ENCODE data around the gene SMC1A.
"Not testable (repeated sequence)": the region's sequence is repeated elsewhere in the genome, so short reads cannot be mapped to it uniquely, and the experiment has no call there.

The SMC1A gene

DNA sequence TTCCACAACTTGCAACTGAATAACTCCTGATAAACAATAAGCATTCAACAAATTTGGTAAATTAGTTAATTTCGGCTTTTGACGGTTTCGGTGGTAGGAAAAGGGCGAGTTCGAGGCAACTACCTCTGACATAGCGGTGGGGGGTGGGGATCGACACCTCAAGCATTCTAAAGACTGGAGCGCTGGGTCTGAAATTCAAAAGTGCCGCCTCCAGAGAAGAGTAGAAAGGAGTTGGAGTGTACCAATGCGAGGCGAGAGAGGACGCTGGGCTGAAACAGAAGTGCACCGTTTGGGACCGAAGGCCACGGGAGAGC is 725 bp downstream of the SMC1A start:
- no peak for DNase-seq (ENCODE audit: low read depth)

DNA sequence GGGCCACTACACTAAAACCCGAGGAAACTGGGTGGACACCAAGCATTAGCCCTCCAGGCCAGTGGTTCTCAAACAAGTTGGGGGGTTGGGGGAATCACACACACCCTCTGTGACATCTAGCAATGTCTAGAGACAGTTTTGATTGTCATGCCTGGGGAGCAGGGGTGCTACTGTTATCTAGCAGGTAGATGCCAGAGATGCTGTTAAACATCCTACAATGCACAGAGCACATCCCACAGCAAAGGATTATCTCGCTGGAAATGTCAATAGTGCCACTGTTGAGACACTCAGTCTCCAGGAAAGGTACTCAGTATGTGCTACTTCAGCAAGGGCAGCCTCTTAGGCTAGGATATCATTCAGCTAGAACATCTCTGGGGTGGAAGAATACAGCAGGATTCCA is 1.3 kb downstream of the SMC1A start:
- DNase-seq (ENCODE audit: low read depth): no peak

DNA sequence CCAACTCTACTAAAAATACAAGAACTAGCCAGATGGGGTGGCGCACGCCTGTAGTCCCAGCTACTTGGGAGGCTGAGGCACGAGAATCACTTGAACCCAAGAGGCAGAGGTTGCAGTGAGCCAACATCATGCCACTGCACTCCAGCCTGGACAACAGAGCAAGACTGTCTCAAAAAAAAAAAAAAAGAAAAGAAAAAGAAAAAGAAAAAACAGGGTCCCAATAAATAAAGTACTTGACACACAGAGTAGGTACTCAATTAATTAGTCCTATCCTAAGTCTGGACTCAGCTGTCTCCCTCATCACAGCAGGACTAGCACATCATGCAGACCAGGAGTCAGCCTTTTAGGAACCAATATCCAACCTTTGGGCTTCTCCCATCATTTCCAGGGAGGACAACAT is 2.1 kb downstream of the SMC1A start:
- not testable (repeated sequence) for DNase-seq (ENCODE audit: low read depth)

DNA sequence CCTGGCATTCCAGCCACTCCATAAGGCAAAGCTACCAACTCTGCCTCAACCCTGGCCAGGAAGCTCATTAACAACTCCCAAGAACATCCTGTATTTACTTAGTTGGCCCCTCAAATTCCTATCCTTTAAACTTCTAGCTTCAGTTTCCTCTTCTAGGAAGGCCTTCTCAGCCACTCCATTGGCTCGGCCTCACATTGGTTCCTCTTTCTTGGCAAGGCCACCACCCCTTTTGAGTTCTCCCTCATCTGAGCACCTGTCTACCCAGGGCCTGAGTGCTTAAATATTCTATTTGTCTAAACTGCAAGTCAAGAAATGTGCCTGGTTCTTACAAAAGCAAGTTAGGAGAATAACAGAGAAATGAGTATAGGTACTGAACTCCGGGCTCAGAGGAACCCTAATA is 10.0 kb downstream of the SMC1A start:
- no peak for DNase-seq (ENCODE audit: low read depth)

DNA sequence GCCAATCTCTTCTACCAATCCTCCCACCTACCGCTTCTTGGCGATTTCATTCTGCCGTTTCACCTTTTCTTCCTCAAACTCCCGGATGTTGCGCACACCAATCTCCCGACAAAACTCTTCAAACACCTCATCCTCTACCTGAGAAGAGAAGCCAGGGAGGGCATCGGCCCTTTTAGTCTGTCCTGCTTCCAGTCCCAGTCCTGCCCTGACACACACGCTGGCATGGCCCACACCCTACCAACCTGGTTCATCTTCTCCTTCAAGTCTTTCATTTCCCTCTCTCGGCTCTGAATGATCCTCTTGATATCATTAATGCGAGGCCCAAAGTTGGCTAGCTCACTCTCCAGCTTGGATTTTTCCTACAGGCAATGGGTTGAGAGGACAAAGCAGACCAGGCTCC is 18.9 kb downstream of the SMC1A start:
- DNase-seq (ENCODE audit: low read depth): no peak

DNA sequence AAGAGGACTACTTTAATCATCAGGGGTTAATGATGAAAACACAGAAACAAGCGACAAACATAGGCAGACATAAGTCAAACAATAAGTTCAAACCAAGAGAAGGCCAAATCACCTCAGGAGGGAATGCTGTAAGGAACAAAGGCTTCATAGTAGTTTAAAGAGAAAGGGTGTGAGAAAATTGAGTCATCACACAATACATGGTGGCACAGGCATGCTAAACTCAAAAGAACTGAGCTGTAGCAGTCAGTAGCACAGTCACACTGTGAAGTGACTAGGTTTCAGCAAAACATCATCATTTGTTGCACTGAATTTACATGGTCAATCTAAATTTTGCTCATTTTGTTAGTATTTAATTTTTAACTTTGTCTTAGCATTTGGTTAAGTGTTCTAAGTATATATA is 24.2 kb downstream of the SMC1A start:
- DNase-seq (ENCODE audit: low read depth): no peak

DNA sequence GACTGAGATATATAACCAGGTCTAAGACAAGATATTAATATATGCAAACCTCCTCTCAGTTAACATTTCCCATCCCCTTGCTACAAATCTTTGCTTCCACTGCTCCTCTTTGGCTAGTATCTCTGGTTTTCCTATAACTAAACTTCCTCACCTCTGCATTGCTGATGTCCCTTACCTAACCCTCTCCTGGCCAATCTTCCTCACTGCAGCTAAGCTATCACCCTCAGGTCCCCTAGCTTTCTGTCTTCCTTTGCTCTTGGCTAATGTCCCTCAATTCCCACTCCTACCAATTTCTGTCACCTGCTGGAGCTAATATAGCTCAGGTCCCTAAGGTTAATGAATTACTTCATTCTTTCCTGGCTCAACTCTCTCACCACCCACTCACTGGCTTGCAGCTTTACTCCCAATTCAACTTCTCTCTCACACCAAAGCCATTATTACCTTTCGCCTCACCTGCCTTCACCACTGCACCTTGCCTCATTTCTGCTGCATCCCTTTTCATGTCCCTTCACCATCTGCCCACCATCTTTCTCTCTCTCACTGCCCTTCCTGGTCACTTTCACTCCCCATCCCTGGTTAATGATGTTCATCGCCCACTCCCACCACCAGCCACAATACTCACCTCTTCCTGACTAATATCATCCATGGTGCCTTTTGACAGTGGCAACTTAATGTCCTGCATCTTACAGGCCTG is 26.7 kb downstream of the SMC1A start:
- DNase-seq (ENCODE audit: low read depth): no peak

DNA sequence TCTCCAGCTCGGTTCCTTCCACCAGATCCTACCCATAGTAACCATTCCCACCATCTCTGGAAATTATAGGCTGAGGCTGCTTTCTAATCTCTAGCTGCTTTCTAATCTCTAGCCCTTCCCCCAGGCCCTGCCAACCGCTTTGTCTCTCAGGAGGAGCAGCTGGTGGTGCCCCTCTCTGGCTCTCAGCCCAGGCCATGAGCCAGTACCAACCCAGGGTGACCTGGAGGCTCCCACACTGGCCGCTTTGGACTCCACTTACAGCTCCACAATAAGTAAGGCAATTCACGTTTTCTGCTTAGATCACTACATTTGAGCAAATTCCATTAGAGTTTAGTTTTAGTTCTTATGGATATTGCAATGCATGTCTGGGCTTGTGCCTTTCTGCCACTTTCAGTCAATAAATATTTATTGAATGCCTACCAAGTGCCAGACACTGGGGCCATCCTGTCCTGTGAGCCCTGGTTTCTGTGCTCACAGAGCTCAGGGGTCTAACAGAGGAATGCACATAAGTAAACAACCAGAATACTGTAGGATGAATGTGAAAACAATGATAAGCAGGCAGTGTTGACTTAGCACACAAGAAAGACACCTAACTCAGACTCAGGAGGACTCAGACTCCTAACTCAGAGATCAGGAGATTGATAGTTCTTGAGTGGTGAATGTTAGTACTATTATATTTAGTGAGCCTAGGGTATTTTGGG is 38.9 kb downstream of the SMC1A start:
- DNase-seq (ENCODE audit: low read depth): no peak

DNA sequence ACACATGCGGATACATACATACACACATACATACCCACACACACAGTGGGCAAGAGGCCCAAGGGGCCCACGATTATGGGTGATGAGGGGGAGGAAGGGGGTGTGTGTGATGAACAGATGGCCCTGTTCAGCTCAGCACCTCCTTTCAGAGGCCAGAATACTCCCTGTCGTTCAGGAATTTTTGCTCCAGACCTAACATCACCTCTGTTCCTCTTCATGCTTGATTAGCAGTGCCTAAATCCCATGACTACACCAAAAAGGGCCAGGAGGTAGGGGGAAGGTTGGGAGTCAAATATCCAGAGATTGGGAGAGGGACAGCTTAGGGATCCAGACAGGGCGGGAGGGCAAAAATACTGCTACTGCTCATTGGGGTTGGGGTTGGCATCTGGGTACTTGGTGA is 42.7 kb downstream of the SMC1A start:
- DNase-seq (ENCODE audit: low read depth): no peak

DNA sequence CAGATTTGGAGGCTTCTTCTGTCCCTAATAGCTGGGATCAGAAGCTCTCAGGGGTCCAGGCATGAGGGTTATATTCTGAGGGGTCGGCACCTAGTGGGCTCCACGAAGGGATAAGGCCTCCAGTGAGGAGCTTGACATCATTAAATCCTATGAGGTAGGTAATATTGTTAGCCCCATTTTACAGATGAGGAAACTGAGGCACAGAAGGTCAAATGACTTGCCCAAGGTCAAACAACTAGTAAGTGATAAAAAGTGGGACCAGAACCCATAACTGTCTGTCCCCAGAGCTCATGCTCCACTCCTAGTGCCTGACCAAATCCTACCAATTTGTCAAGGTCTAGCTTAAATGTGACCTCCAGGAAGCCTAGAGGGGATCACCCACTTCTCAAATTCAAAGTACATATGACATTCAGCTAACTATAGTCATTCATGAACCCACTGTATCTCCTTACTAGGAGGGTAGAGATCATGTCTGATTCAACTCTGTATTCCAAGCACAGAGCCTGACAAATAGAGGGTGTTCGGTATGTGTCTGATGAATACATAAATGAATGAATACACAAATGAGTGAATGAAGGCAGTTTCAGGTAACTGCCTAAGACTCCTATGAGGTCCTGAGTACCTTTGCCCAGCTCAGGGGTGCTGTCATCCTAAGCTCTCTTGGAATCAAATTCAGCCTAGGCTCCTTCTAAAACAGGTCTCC is 43.3 kb downstream of the SMC1A start:
- no peak for DNase-seq (ENCODE audit: low read depth)

DNA sequence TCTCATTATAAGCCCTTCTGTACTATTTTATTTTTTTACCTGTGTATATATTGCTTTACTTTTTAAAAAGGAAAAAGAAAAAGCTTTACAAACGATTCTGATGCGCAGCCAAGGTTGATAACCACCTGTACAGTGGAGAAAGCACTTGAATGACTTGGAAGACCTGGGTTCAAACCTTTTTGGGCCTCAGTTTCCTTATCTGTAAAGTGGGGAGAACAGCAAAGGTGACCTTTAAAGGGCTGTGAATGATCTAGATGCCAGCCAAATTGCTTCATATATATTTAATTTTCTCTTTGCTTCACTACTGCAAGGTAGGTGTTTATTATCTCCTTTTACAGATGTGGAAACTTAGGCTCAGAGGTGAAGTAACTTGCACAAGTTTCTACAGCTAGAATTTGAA is 45.0 kb downstream of the SMC1A start:
- no peak for DNase-seq (ENCODE audit: low read depth)

DNA sequence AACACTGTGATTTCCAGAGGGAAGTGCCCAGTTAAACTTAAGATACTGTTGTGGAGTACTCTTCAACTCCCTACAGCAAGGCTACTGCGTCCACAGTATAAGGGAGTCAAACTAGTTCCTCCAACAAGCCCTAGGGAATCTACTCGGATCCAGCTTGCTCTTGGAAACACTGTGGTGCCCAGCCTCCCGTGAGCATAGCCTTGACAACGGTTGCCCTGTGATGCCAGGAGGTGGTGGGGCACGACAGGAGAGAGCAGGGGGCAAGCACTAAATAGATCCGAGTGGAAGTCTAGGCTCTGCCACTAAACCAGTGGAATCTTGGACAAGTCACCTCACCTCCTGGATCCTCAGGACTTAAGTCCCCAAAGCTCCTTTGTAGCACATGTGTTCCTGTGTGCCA is 45.6 kb downstream of the SMC1A start:
- DNase-seq (ENCODE audit: low read depth): no peak

DNA sequence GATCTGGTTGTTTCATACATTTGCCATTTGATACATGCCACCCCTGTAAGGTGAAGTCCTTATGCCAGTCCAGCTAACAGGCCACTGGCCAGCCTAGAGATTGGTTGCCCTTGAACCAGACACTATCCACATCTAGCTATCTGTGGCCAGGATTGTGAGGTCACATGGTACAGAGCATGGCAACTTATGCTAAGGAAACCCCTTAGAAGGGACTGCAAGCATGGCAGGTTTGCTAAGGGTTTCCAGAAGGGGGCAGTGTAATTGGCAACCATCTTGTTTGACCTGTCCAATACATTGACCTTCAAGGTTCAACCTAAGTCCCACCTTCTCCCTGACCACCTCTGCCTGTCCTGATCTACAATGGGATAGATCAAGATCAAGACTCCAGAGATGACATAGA is 47.5 kb downstream of the SMC1A start:
- no peak for DNase-seq (ENCODE audit: low read depth)

DNA sequence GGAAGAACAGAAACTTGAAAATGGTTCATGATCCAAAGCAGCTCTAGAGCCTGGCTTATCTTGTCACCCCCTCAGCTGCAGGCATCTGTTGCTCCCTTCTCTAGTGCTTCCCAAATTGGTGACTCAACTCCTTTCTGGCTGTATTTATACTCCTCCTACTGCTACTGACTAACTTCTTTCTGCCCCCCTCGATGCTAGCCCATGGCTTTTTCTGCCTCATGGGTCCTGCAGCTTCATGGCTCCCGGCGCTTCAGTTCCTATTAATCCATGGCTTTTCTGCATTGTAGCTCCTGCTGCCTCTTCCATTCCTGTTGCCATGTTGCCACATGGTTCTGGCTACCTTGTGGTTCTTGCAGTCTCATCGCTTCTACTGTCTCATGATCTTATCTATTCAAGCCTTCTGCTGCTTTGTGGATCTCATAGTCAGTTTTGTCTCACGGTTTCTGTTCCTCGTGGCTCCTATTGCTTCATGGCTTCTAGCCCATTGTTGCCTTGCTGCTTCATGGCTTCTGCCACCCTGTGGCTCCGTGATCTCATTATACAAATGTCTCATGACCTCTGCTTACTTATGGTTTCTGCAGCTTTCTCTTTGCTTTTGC is 48.1 kb downstream of the SMC1A start:
- no peak for DNase-seq (ENCODE audit: low read depth)

DNA sequence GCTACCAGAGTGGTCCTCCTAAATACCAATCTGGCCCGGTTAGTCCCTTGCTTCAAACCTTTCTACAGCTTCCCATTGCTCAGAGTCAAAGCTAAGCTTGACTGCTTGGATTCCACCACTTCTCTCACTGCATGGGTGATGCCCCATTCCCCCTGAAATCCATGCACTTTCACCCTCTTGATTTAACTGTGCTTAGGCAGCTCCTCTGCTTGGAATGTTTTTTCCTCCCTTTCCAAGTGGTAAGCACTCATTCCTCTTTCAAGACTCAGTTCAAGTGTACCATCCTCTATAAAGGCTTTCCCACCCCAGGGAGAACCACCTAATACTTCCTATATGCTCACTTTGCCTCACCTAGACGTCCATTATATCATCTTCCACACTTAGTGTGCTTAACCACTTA is 49.1 kb downstream of the SMC1A start:
- DNase-seq (ENCODE audit: low read depth): no peak

DNA sequence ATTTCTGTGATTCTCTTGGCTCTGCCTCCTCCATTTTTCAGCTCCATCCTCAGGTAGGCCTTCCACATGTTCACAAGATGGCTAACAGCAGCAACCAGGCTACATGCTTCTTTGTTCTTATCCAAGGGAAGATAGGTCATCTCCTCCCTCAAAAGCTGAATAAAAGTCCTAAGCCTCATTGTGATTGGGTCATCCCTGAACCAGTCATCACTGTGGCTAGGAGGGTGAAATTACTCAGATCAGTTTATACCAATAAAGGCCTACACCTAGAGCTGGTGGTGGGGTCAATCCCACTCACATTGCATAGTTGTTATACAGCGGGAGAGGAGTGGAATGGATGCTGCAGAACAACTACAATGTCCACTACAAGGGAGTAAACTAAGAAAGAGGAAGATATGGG is 56.0 kb downstream of the SMC1A start:
- not testable (repeated sequence) for DNase-seq (ENCODE audit: low read depth)

DNA sequence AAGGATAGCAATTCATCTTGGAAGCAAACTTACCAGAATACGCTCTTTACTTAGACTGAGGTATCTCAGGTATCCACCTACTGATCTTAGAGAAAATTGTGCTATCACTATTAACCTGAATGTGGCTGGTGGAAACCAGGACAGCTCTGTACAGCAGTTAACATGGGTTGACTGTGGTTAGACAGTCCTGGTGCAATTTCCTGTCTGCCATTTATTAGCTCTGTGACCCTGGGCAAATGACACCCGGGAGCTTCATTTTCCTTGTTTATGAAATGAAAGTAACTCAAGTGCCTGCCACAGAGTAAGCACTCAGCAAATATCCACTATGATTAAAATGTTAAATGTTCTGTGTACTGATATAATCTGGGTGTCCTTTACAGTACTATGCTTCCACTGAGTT is 60.0 kb downstream of the SMC1A start:
- no peak for DNase-seq (ENCODE audit: low read depth)

DNA sequence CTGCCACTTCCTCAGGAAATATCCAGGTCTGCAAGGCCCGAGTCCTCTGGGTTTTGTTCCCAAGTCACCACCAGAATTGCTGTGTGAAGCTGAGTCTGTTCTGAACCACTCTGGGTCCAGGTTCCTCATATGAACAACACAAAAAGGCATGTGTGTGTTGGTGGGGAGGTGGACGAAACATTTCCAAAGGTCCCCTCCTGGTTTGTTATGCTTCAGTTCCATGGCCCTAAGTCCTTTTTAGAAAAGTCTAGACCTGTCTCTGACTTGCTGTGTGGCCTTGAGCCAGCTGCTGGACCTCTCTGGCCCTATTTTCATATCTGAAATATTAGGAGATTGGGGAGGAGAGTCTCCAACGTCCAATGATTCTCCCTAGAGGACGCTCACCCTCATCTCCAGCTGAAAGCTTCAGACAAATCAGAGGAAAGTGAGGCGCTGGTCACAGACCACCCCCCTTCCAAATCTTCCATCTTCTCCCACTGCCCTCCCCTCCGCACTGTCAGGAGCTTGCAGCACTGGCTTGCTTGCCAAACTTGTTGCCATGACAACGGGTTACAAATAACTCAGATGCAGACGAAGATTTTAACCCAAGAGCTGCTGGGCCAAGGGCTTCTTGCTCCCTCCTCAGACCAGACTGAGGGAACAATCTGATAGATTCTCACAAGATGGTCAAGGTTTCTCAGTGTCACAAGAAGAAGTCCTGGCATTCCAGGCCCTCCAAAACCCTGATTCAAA is 64.5 kb downstream of the SMC1A start:
- DNase-seq (ENCODE audit: low read depth): no peak

DNA sequence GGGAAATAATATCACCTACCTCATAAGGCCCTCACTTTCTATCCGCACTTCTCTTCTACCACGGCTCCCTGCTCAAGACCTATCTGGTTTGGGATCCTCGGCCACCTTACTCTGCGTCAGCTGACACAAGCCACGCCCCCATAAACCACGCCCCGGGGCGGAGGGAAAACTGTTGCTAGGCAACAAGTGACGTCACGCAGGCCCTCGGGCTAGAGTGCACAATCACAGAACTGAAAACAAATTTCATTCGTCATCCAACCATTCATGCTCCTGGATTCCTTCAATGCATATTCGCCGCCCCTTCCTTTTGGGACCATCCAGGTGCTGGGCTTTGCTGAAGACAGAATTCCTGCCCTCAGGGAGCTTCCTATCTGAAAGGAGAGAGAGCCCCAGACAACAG is 66.3 kb downstream of the SMC1A start:
- no peak for DNase-seq (ENCODE audit: low read depth)

DNA sequence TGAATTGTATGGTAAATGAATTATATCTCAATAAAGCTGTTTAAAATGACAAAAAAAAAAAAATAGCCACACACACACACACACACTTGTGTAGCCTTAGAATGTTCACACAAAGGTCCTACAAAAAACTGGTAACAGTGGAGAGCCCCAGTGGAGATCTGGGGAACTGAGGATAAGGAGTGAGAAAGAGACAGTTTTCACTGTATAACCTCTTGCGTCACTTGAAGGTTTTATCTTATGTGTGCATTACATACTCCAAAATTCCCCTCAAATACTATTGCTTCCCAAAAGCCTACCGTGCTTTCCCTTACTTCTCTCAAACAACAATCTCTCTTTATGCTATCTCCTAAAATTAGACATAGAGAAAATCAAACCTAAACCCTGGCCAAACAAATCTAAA is 67.8 kb downstream of the SMC1A start:
- DNase-seq (ENCODE audit: low read depth): no peak

DNA sequence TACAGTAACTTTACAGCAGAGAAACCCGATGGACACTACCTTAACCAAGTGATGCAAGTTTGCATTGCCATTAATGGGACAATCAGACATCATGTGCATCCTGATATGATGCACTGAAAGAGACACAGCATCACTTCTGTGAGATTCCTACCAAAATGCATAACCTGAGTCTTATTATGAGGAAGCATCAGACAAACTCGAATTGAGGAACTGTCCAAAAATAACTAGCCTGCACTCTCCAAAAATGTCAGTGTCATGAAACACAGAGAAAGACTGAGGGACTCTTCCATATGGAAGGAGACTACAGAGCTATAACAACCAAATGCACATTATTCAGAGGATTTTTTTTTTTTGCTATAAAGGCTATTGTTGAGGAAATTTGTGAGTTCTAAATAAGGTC is 74.5 kb downstream of the SMC1A start:
- no peak for DNase-seq (ENCODE audit: low read depth)

DNA sequence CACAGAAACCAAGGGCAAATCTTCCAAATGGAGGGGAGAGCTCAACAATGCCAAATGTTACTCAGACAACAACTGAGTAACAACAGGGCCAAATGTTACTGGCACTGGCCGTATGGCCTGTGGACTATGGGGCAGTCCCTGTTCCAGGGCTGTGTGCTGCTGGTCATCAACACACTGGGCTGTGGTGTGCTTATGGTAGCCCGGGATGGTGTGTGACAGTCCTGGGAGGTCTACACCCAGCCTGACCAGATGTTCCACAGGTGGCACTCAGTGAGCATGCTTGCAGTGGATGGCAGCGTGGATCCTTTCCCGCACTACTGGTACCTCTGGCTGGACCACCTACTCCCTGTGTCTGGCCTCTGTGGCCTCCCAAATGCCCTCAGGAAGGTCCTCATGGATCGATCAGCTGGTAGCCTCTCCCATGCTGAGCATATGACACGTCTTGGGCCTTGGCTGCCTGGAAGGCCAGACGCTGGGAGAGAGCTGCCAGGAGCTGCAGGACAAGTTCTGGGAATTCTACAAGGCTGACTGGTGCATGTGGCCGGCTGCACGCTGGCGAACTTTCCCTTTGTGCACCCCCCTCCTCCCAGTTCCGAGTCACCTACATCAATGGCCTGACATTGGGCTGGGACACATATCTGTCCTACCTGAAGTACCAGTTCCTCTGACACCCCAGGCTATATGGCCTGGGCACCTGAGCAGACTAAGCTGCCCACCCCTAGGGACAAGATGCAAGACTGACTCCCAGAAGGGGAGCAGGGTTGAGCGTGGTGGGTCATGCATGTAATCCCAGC is 81.4 kb downstream of the SMC1A start:
- DNase-seq (ENCODE audit: low read depth): no peak
